Mesodermal cell (in vitro differentiated cells): ENCODE measurements around the gene LRRC32.

Experiments used
- H3K27ac ChIP-seq: 2 replicates; pipeline ENCODE4 v1.7.0; 2013; ENCODE audit warnings: mild to moderate bottlenecking, low read depth, low read length, moderate library complexity; ENCODE audit not compliant: severe bottlenecking
- H3K36me3 ChIP-seq: 2 replicates; pipeline ENCODE4 v1.7.1; 2013; ENCODE audit warnings: mild to moderate bottlenecking, low read length, moderate library complexity; ENCODE audit not compliant: control insufficient read depth, insufficient read depth
- H3K4me1 ChIP-seq: one replicate; pipeline ENCODE4 v1.7.1; 2013; ENCODE audit warnings: mild to moderate bottlenecking, low read length; ENCODE audit not compliant: insufficient read depth, control insufficient read depth, poor library complexity, severe bottlenecking
- H3K4me3 ChIP-seq: 2 replicates; pipeline ENCODE4 v1.7.0; 2013; ENCODE audit warnings: low read length, control low read depth, mild to moderate bottlenecking; ENCODE audit not compliant: insufficient read depth, poor library complexity, severe bottlenecking; ENCODE audit errors: extremely low read depth
- H3K9me3 ChIP-seq: 2 replicates; pipeline ENCODE4 v1.7.1; 2013; ENCODE audit warnings: mild to moderate bottlenecking, low read length, moderate library complexity; ENCODE audit not compliant: control insufficient read depth
- WGBS, 2 experiments: methylation state at CpG; one replicate each; pipeline ENCODE4 v1.1.5; 2013; ENCODE audit warnings: missing lambda C conversion rate in 2 of 2; ENCODE audit not compliant: insufficient coverage in 2 of 2; 5-methylcytosine and 5-hydroxymethylcytosine counted together

The LRRC32 gene

DNA sequence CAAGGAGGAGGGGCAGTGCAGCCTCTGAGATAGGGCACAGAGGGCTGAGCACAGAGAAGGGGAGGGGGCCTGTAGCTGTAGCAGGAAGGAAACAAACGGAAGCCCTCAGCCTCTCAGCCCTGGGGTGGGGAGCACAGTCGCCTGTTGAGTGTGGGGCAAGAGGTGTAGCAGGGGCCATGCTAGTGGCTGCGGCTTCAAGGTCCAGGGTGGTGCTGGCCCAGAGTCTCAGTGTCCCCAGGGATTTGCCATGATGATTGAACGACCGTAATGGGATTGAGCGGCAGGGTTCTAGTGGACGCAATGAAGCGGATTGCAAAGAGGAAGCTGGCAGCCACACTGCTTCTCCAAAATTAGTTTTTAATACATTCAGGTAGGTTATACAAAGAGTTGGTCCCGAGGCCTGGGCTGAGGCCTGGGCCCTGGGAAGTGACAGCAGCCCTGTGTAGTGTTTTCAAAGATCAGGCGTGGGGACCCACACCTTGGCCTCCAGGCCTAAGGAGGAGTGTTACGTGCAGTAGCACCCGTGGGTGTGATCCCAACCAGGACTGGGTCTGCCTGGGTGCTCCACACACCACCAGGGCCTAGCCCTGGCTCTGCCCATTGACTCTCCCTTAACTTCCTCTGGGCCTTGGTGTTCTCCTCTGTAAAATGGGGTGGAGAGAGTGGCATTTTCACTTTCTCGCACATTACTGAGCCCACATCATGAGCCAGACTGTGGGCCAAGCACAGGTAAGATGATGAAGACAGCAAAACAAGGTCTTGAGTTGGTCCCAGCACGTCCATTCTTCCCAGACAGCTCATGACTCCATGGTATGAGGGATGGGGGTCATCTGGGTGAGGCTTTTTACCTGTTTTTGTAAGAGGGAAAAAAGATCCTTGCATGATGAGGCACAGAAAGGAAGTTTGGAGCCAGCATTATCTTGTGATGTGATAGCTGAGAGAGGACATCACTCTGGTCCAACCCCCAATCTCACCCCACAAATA, 13.1 kb downstream of the LRRC32 start:
- no peak overlapping the region for H3K4me3 ChIP-seq
- H3K9me3 ChIP-seq: no peaks in the 10 kb centered on the region
- WGBS, 2 experiments: 90 to 91% methylated on average over 11 to 14 of the region's 14 CpGs
- peaks cover 42% of the 10 kb centered on the region for H3K36me3 ChIP-seq
- H3K27ac ChIP-seq: peak overlapping the region; percentile 53
- H3K4me1 ChIP-seq: peaks cover 32% of the 10 kb centered on the region

DNA sequence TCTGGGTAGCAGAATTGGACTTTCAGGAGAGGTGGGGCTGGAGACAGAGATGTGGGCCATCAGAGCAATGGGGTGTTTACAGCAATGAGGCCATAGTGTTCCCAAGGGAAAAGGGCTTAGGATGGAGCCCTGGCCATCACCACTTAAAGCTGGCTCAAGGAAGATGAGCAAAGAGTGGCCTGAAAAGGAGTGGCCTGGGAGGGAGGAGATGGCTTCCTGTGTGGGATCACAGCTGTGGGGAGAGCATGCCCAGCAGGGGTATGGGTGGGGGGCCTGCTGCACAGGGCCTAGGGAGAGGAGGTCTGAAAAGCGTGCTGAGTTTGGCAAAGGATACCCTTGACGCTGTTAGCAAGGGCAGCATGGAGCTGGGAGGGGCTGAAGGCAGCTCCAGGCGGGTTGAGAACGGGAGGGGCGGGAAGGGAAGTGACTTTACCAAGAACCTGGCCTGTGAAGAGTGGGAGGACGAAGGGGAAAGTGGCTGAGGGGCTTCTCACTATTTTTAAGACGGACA, 13.9 kb downstream of the LRRC32 start:
- H3K27ac ChIP-seq: peak overlapping the region; percentile 16
- H3K4me1 ChIP-seq: peaks cover 32% of the 10 kb centered on the region
- H3K4me3 ChIP-seq: no peak overlapping the region
- 44 to 70% methylated on average over 6 of the region's 7 CpGs for WGBS, 2 experiments
- H3K36me3 ChIP-seq: peaks cover 42% of the 10 kb centered on the region
- no peaks in the 10 kb centered on the region for H3K9me3 ChIP-seq

GRCh38 chr11:76656050-76656531, 14.5 kb downstream of the LRRC32 start:
- 81 to 93% methylated on average over 6 to 7 of the region's 8 CpGs for WGBS, 2 experiments

DNA sequence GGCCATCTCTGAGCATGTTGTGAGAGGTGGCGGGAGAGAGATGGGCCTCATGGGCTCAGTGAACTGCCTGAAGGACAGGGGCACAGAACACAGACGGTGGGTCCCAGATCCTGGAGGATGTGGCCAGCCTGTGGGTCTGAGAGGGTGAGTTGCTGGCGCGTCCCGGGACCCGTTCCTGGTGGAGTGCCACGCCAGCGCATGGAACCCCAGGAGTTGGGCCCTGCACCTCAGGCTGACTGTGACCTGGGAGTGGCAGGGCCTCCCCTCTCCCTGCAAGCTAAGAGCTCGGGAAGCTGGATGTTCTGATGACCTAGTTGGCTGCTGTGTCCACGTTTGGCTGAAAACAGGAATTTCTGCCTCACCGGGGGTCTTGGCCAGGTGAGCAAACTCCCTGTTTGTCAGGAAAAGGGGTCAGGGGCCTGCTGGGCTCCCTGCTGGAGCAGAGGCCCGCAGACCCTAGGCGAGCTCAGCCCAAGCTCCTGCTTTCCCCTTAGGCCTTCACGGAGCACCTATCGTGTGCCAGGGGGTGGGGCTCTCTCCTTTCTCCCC, 15.0 kb downstream of the LRRC32 start:
- H3K9me3 ChIP-seq: no peaks in the 10 kb centered on the region
- 93 to 97% methylated on average over 11 to 13 of the region's 15 CpGs for WGBS, 2 experiments
- H3K27ac ChIP-seq: peak overlapping the region; percentile 82
- H3K4me1 ChIP-seq: peaks cover 32% of the 10 kb centered on the region
- H3K36me3 ChIP-seq: peaks cover 35% of the 10 kb centered on the region
- no peak overlapping the region for H3K4me3 ChIP-seq

More at GRCh38 chr11:76656050-76656531, 14.5 kb downstream of the LRRC32 start:
- no peak overlapping the region for H3K4me3 ChIP-seq
- no peaks in the 10 kb centered on the region for H3K9me3 ChIP-seq
- H3K27ac ChIP-seq: peak overlapping the region; percentile 82
- peaks cover 32% of the 10 kb centered on the region for H3K4me1 ChIP-seq
- peaks cover 40% of the 10 kb centered on the region for H3K36me3 ChIP-seq

GRCh38 chr11:76654980-76655379, 15.6 kb downstream of the LRRC32 start:
- Histone ChIP-seq H3K4me3 (no peak overlapping the region), H3K4me1 (peaks cover 32% of the 10 kb centered on the region), H3K36me3 (peaks cover 30% of the 10 kb centered on the region), H3K9me3 (no peaks in the 10 kb centered on the region), H3K27ac (peak overlapping the region; percentile 82)
- WGBS, 2 experiments: 97 to 100% methylated on average over 4 of the region's 4 CpGs

DNA sequence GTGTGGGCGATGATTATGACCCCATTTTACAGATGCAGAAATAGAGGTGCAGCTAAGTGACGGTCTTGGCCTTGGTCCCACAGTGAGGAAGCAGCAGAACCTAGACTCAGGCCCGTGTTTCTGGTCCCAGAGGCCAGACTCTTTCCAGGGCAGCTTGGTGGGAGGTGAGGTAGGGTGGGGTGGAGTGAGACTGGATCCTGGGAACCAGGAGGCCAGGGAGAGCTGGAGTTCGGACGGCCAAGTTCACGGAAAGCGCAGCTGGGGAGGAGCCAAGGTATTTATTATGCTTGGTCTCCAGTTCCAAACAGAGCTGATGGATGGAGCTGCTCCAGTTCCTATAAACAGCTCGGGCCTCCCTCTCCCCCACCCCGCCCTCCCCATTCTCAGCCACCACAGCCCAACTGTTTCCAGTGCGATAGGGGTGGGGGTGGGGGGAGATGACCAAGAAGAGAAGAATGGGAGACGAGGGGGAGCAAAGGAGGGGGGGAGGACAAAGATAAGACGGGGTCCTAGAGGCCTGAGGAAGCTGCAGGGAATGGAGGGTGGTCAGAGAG, 16.2 kb downstream of the LRRC32 start:
- no peak overlapping the region for H3K4me3 ChIP-seq
- peaks cover 24% of the 10 kb centered on the region for H3K36me3 ChIP-seq
- H3K27ac ChIP-seq: peak overlapping the region; percentile 82
- peaks cover 32% of the 10 kb centered on the region for H3K4me1 ChIP-seq
- H3K9me3 ChIP-seq: no peaks in the 10 kb centered on the region
- WGBS, 2 experiments: 68 to 69% methylated on average over 6 to 9 of the region's 12 CpGs

DNA sequence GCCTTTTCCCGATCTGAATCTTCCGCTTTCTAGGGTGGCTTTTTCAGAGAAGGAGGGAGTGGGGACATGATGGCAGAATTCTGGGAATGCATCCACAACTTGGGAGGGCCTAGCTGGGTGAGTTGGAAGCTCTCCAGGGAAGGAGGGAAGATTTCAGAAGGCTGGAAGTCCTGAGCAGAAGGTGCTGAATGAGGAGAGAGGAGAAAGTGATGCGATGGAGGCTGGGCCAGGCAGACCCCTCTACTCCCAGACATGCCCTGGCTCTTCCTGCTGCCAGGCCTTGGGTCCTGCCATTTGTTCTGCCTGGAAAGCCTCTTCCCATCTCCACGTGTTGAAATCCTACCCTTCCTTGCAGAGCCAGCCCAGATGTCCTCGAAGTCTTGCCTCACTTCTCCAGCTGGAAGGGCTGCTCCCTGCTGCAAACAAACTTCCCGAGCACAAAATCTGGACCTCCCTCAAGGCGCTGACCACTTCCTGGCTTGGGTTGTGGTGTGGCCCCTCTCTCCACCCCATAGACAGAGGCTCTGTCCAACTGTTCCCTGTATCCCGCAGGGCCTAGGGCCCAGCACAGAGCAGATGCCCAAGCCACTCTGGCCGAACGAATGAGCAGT, 16.8 kb downstream of the LRRC32 start:
- WGBS, 2 experiments: 88 to 89% methylated on average over 5 to 6 of the region's 10 CpGs
- peaks cover 32% of the 10 kb centered on the region for H3K4me1 ChIP-seq
- H3K27ac ChIP-seq: peak overlapping the region; percentile 46
- H3K36me3 ChIP-seq: peaks cover 18% of the 10 kb centered on the region
- H3K9me3 ChIP-seq: no peaks in the 10 kb centered on the region
- H3K4me3 ChIP-seq: no peak overlapping the region

DNA sequence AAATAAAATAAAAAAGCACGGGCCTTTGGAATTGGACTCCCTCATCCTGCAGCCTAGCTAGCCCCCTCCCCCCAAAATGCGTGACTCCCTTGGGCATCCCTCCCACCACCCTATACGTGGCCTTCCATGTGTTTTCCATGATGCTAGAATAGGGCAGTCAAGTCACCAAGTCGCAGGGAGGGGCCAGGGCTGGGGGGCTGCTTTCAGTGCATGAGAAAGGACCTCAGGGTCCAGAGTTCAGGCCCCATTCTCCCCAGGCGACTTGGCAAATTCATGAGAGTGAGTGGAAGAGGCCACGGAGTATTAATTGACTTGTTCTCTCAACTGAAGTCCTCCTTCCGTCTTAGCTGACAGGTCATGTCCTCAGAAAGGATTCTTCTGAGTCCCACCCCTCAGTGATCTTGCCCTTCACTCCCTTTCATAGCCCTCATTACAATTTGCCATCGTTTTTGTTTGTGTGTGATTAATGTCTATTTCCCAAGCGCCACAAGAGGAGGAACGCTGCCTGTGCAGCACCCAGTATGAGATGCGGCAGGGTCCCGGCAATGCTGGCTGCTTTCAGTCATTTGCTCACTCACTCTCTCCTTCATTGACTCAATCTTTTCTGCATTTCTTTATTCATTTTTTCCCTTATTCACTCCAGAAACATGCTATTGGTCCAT, 17.4 kb downstream of the LRRC32 start:
- no peak overlapping the region for H3K27ac ChIP-seq
- no peak overlapping the region for H3K4me3 ChIP-seq
- 94 to 96% methylated on average over 6 to 11 of the region's 12 CpGs for WGBS, 2 experiments
- peaks cover 32% of the 10 kb centered on the region for H3K4me1 ChIP-seq
- H3K36me3 ChIP-seq: peaks cover 12% of the 10 kb centered on the region
- no peaks in the 10 kb centered on the region for H3K9me3 ChIP-seq

DNA sequence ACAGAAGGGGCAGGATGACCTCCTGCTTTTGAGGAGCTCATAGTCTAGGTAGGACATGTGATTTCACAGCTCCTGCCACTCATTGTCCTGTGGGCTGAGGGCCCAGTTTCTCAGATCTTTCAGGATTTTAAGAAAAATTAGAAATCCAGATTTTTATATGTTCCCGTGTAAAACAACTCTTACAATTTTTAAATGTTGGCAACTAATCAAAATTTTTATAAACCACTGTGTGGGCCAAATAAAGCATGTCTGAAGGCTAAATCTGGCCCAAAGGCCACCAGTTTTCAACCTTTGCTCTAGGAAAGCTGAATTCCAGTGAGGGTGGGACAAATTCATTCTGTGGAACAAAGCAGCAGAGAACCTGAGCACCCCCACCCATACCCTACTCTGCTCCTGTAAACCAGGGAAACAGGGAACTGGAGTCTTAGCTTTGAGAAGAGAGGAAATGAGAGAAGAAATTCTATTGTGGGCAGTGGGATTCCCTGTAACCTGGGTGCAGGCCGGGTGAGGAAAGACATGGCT, 20.6 kb downstream of the LRRC32 start:
- H3K4me1 ChIP-seq: peaks cover 17% of the 10 kb centered on the region
- 80% methylated on average over 1 of the region's 2 CpGs; no CpG with 5 or more reads in 1 of the 2 experiments for WGBS, 2 experiments
- H3K9me3 ChIP-seq: no peaks in the 10 kb centered on the region
- H3K27ac ChIP-seq: no peak overlapping the region
- no peaks in the 10 kb centered on the region for H3K36me3 ChIP-seq
- no peak overlapping the region for H3K4me3 ChIP-seq

GRCh38 chr11:76649011-76649410, 21.5 kb downstream of the LRRC32 start:
- Histone ChIP-seq H3K4me1 (peaks cover 13% of the 10 kb centered on the region), H3K9me3 (no peaks in the 10 kb centered on the region), H3K27ac (no peak overlapping the region), H3K36me3 (no peaks in the 10 kb centered on the region), H3K4me3 (no peak overlapping the region)
- 77 to 88% methylated on average over 4 to 6 of the region's 6 CpGs for WGBS, 2 experiments
